ENCODE data around the gene TBC1D4.

DNA sequence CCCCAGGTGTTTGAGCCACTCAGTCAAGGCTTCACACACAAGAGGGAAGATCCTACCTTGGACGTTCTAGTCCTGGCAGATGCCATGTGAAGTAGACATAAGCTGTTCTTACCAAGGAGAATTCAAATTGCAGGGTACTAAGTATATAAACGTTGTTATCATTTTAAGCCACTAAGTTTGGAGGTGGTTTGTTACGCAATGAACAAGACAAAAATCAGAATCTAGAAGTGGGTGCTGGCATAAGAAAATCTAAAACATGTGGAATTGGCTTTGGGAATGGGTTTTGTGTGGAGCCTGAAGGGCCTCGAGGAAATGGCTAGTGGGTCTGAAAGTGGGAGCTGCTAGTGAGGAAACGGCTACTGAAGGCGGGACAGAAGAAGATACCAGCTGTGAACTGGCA, 83.9 kb downstream of the TBC1D4 start:
- TF ChIP-seq, protein P1, sequence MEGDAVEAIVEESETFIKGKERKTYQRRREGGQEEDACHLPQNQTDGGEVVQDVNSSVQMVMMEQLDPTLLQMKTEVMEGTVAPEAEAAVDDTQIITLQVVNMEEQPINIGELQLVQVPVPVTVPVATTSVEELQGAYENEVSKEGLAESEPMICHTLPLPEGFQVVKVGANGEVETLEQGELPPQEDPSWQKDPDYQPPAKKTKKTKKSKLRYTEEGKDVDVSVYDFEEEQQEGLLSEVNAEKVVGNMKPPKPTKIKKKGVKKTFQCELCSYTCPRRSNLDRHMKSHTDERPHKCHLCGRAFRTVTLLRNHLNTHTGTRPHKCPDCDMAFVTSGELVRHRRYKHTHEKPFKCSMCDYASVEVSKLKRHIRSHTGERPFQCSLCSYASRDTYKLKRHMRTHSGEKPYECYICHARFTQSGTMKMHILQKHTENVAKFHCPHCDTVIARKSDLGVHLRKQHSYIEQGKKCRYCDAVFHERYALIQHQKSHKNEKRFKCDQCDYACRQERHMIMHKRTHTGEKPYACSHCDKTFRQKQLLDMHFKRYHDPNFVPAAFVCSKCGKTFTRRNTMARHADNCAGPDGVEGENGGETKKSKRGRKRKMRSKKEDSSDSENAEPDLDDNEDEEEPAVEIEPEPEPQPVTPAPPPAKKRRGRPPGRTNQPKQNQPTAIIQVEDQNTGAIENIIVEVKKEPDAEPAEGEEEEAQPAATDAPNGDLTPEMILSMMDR (conservative IDR thresholded peaks at IDR 0.05; ENCODE audit: low read depth, low read length), result no peak
- TF ChIP-seq EZH2 (IDR thresholded peaks at IDR 0.05; ENCODE audit: low read length, unreplicated experiment), result no peak
